Frontal cortex (tissue), 4 donors: ENCODE measurements around the gene TRMT2A. TPM values are rescaled to one million over a fixed set of nuclear protein-coding genes. Genes with fewer than 3 reads are reported as not detected.
"Not testable (repeated sequence)": the region's sequence is repeated elsewhere in the genome, so short reads cannot be mapped to it uniquely, and the experiment has no call there.

Source experiments
- DNase-seq, 2 donors: peaks; one replicate each; pipeline ENCODE4 v3.0.0; 2012; ENCODE audit warnings: low spot score in 2 of 2
- FAIRE-seq: peaks from 2 replicates; lab custom pipeline; 2012; peaks lifted over from hg19 to GRCh38; lab: Jason Lieb, UNC
- total RNA-seq: library from RNA; depleted of rRNA; stranded (reverse); fragments of >200 nt; gene quantifications from one replicate; pipeline ENCODE4 v1.2.3, GENCODE V29; 2014
- donor health status: control.
- donor health status: control.
- donor health status: control.

Gene TRMT2A, protein sequence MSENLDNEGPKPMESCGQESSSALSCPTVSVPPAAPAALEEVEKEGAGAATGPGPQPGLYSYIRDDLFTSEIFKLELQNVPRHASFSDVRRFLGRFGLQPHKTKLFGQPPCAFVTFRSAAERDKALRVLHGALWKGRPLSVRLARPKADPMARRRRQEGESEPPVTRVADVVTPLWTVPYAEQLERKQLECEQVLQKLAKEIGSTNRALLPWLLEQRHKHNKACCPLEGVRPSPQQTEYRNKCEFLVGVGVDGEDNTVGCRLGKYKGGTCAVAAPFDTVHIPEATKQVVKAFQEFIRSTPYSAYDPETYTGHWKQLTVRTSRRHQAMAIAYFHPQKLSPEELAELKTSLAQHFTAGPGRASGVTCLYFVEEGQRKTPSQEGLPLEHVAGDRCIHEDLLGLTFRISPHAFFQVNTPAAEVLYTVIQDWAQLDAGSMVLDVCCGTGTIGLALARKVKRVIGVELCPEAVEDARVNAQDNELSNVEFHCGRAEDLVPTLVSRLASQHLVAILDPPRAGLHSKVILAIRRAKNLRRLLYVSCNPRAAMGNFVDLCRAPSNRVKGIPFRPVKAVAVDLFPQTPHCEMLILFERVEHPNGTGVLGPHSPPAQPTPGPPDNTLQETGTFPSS
- total RNA-seq, result 28.9 TPM

DNA sequence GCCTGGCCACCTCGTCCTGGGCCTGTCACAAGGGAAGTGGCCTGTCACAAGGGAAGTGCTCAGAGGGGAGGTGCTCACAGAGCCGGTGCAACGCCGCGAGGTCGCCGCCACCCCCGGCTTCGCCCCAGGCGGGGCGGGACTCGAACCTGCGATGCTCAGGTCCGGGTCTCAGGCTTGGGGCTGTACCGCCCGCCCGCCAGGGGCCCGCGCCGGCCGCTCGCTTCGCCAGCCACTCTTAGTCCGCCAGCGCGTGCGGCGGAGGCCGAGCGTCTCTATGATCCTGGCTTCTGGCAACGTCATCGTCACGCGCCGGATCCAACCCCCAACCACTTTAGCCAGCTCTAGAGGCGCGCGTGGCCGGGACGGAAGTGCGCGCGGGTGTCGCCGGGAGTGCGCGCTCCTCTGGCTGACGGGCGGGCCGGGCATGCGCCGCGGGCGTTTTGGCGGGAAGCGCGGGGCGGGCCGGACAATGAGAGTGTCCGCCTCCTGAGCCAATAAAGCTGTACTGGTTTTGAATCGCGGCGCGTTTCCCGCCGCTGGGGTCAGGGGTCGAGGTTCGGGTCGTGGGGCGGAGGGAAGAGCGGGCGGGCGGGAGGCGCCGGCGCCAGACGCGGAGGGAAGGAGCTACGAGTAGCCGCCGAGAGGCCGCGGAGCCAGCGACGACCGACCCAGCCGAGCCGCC lies at the start of gene TRMT2A:
Gene TRMT2A, minus strand, starts transcription at position 276 of the 682 bp plus-strand sequence. CDS start 320 bp downstream, outside the sequence.
- FAIRE-seq (no peak), DNase-seq (peak; percentile 99)

GRCh38 chr22:20166703-20167102 lies 49.7 kb upstream of the TRMT2A start:
- no peak for FAIRE-seq
- DNase-seq, result no peak

DNA sequence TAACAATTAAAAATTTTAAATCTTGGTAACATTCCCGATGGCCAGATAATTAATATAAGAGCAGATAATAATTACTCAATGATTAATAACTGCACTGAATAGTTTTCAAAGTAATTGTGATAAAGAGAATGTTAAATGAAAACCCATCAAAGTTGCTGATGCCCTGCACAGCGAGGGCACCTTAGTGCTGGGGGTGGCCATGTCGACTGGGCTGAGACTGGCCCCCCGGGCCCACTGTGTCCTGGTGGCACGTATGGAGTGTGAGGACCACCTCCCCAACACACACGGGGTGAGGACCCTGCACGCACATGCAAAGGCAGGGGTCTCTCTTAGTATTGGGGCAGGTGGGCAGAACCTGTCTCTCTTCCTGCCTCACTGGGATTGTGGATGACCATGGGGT lies 48.9 kb upstream of the TRMT2A start:
- no peak for FAIRE-seq
- no peak for DNase-seq

DNA sequence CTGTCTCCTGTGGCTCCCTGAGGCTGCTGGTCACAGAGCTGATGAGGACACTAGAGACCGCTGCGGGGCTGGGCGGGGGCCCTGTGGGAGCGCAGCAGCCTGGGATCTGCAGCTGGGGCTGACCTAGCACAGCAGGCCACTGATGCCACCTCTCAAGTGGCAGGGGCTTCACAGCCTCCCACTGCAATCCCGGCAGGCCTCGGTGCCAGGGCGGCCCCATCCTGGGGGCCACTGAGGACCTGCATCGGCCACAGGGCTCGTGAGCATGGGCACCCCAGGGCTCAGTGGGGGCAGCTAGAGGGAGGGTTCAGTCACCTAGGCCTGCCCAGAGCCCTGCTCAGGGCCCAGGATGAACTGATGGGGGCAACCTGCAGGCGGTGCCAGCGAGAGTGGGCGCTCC lies 48.4 kb upstream of the TRMT2A start:
- no peak for DNase-seq
- no peak for FAIRE-seq

- FAIRE-seq, result no peak
- no peak for DNase-seq
Observed at GRCh38 chr22:20164863-20165262, 47.8 kb upstream of the TRMT2A start.

DNA sequence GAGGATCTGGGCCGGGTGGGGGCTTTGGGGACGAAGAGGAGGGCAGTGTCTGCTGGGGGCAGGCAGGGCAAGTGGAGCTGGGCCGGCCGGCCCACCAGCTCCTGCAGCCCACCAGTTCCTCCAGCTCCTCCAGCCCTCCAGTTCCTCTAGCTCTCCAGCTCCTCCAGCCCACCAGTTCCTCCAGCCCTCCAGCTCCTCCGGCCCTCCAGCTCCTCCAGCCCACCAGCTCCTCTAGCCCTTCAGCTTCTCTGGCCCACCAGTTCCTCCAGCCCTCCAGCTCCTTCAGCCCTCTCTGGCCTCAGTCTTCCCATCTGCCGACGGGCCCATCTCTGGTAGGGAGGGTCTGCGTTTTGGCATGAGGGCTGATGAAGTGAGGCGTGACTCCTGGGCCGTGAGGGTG lies 43.0 kb upstream of the TRMT2A start:
- DNase-seq (no peak), FAIRE-seq (no peak)

DNA sequence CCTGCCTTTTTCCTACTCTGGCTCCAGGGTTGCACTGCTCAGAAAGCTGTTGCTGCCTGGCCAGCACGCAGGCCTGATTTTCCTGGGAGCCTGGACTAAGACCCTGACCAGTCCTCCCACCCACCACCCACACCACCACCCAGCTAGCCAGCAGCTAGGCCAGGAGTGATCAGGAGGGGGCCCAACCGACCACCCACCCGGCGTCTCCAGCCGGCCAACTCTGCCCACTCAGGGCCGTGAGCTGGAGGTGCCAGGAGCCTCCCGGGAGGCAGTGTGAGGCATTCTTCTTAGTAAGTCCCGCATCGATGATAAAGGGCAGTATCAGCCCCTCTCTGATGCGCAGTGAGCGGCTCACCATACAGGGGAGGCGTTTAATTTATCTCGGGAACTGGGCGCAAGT lies 42.5 kb upstream of the TRMT2A start:
- not testable (repeated sequence) for DNase-seq, FAIRE-seq

GRCh38 chr22:20159076-20159475 lies 42.0 kb upstream of the TRMT2A start:
- no peak for FAIRE-seq
- no peak for DNase-seq

DNA sequence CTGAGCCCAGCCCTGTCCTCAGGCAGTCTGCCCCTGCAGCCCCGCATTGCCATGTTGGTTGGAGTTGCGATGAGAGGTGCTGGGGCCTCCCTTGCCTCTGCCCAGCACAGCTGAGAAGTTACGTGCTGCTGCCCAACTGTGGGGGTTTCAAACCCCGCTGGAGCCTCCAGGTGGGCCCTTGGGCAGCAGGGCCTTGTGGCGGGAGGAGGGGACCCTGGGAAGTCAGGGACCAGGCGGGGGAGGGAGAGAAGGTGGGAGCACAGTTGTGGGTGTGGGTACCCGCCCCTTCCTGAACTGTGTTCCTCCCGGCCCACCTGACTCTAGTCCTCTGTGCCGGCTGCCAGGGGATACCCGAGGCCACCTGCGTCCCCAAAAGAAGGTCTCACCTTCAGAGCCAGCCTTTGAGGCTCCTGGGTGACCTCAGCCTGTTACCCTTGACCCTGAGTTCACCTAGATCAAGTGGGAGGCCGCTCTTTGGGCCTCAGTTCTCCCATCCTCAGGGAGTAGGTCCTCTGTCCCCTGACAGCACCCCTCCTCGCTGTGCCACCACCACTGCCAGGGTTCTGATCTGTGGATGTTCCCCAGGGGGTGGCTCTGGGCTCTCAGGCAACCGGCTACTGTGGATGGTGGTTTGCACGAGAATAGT lies 41.5 kb upstream of the TRMT2A start:
- no peak for DNase-seq
- no peak for FAIRE-seq

DNA sequence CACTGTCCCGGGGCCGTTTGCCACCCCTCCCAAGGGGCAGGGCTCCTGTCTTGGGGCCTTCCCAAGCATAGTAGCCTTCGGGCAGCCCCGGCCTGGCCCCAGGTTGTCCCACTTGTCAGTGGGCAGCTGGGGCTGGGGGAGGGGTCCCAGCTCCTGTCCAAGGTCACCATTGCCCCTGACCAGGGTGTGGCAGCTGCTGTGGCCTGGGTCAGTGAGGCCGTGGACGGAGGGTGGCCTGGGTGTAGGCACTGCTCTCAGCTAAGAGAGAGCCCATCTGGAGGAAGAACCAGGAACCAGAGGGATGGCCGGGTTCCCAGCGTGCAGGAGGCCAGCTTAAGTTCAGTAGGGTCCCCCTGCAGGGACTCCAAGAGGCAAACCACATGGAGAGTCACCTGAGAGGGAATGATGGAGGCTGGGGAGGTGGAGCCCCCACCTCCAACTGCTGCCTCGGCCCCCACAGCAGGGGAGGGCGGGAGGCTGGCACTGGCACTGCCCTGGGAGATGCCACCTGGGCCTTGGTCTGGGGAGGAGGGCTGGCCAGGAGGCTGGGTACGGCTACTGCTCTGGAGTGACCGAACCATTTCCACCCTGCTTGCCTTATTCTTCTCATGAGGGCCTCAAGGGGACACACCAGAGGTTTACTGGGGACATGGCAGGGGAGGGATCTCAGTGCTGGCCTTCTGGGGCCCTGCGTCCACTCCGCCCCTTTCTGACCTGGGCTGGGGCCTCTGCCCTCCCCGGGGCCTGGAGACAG lies 40.6 kb upstream of the TRMT2A start:
- DNase-seq (no peak), FAIRE-seq (no peak)

- FAIRE-seq (no peak), DNase-seq (peak; percentile 87 to 91)
Observed at GRCh38 chr22:20156611-20157429, 39.8 kb upstream of the TRMT2A start.

DNA sequence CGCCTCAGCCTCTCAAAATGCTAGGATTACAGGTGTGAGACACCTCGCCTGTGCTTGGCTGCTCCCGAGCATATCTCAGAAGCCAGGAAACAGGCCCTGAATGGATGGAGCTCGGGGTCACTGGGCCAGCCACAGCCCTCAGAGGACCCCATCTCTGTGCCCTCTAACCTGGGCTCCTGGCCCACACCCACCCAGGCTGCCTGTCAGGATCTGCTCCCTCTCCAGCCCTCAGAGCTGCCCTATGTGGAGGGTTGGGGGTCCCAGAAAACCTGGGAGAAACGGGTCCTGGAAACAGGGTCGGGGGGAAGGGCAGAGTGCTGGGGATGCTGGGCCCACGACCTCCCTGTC lies 39.0 kb upstream of the TRMT2A start:
- DNase-seq (no peak), FAIRE-seq (no peak)

- peak; percentile 81 to 89 for DNase-seq
- FAIRE-seq, result no peak
Observed at GRCh38 chr22:20155330-20156041, 38.5 kb upstream of the TRMT2A start.

DNA sequence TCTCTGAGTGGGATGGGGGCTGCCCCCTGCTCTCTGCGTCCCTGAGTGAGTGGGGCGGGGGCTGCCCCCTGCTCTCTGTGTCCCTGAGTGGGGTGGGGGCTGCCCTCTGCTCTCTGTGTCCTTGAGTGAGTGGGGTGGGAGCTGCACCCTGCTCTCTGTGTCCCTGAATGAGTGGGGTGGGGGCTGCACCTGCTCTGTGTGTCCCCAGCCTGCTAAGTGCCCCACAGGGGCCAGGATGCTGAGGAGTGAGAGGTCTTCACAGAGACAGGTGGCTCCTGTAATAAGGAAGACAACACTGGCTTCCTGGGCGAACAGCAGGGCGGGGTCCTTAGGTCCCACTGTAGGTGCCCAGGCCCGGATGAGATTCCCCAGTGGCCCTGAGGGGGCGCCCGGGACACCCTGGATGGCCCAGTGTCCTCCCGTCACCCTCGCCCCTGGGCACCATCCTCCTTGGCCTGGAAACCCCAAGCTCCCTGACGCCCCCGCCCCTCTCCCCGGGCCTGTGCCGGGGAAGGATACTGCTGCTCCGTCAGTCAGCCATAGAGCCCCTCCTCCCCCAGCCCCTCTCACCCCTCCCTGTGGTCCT lies 37.7 kb upstream of the TRMT2A start:
- DNase-seq (no peak), FAIRE-seq (no peak)

- no peak for FAIRE-seq
- DNase-seq, result no peak
Observed at GRCh38 chr22:20153945-20154344, 36.9 kb upstream of the TRMT2A start.

- DNase-seq (no peak), FAIRE-seq (no peak)
Observed at GRCh38 chr22:20152464-20152890, 35.5 kb upstream of the TRMT2A start.

- FAIRE-seq (no peak), DNase-seq (no peak)
Observed at GRCh38 chr22:20151276-20151588, 34.2 kb upstream of the TRMT2A start.
